ENCODE data around the gene ERMAP.
"Not testable (repeated sequence)": the region's sequence is repeated elsewhere in the genome, so short reads cannot be mapped to it uniquely, and the experiment has no call there.

The ERMAP gene

DNA sequence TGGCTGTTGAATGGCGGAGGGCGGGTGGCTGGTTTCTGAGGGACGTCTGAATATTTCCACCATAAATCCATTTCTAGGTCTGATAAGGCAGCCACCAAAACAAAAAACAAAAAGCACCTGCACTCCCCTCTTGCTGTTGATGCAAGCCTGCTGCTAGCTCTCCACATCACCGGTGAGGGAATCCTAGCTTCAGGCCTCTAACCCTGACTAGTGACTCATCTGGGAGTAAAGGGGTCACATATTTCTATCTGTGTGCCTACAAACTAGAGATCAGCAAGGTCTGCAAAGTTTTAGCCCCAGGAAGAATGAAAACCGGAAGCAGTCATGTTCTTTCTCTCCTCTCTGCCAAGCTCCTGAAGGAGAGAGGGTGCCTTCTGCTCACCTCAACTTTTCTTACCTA lies 10.3 kb upstream of the ERMAP start:
- no peak for DNase-seq (ENCODE audit: low read depth in 2 of 3, low spot score in 1 of 3)

DNA sequence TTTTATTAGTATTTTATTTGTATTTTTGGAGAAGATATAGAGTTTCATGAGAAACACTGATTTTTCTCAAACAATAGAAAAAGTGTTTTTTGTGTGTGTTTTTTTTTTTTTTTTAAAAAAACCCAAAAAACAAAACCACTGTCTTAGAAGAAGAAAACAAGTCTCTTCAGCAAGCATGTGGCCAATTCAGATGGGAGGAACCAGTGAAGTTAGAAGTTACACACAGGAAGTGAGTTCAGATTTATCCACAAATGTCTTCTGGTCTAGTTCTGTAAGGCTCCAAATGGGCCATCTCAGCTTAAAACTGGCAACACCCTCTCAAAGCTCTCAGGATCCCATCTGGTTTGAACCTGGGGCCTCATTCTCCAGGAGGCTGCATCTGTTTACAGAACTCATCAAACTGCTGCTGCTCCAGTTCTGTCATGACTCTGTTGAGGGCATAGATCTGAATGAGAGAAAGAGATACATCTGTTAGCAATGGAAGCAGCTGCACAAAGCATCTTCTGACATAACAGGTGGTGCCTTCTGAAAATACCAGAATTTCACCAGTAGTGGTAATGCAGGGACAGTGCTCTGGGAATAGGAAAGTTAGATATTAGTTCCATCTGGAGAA lies 9.8 kb upstream of the ERMAP start:
- DNase-seq (ENCODE audit: low read depth in 2 of 3, low spot score in 1 of 3), result no peak

DNA sequence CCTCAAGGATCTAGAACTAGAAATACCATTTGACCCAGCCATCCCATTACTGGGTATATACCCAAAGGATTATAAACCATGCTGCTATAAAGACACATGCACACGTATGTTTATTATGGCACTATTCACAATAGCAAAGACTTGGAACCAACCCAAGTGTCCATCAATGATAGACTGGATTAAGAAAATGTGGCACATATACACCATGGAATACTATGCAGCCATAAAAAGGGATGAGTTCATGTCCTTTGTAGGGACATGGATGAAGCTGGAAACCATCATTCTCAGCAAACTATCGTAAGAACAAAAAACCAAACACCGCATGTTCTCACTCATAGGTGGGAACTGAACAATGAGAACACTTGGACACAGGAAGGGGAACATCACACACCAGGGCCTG lies 2.1 kb upstream of the ERMAP start:
- not testable (repeated sequence) for DNase-seq (ENCODE audit: low read depth in 2 of 3, low spot score in 1 of 3)

DNA sequence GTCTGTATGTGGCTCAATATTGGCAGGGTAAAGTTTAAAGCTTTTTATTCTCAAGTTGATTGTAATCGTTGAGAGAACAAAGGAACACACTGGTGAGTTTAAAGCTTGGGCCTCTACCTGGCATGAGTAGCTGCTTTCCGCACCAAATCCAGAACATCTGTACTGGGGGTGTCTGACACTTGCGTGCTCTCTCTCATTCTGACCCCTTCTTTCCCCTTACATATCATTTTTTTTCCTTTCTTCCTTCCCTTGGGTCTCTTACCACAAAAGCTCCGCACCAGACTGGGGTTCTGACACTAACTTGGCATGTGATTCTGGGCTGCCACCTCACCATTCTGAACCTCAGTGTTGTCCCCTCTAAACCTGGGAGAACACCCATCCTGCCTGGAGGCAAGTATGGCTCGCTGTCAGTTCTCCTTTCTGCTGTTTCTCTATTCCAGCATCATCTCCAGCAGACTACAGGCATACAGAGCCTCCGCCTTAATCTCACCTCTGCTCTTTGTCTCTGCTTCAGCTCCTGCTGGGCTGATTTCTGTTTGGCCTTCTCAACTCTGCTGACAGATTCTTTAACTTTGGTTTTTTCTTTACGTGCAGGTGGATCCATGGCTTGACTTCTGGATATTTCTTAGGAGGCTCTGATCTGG lies 859 bp upstream of the ERMAP start:
- peak in 1 of 3 donors; percentile 6 for DNase-seq (ENCODE audit: low read depth in 2 of 3, low spot score in 1 of 3)

DNA sequence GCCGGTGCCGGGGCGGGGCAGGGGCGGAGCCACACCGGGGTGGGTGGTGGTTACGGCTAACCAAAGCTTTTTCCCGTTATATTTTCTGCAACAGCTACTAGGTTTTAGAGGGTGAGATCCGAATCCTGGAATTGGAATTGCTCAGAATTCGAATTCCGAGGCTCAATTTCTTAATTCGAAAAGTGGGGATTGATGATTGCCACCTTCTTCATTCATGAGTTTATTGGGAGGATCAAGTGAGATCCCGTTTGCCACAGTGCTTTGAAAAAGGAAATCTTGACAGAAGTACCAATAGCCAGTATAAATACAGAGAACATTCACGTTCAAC lies 482 bp downstream of the ERMAP start:
- no peak for DNase-seq (ENCODE audit: low read depth in 2 of 3, low spot score in 1 of 3)

DNA sequence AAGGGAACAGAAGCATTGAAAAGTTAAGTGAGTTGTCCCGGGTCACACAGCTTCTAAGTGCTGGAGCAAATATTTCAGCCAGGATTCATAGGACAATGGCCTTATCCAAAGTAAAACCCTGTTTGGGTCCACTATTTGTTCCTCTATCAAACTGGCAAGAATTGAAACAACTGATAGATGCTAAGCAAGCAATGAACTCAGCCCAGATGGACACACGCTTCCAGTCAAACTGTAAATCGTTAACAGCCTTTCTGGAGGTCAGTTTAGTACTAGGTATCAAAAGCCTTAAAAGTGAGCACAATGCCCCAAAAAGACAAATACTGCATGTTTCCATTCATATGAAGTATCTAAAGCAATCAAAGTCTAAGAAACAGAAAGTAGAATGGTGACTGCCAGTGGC lies 1.1 kb downstream of the ERMAP start:
- DNase-seq (ENCODE audit: low read depth in 2 of 3, low spot score in 1 of 3), result no peak

DNA sequence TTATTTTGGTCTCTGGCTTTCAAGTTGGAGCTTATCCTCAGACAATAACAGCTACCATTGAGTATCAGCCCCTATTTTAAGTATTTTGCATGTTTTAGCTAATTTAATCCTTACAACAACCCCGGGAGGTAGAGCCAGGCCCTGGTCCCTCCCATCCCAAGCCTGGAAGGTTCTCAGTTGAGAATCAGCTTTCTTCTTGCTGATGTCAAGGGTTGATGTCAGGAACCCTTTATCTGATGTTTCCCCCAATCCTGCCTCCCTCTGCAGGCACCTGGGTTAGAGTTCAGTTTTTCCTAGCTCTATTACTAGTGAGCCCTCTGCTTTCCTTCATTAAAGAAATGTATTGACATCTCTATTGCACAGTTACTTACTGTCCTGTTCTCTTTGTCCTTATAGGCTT lies 3.9 kb downstream of the ERMAP start:
- DNase-seq (ENCODE audit: low read depth in 2 of 3, low spot score in 1 of 3), result no peak

DNA sequence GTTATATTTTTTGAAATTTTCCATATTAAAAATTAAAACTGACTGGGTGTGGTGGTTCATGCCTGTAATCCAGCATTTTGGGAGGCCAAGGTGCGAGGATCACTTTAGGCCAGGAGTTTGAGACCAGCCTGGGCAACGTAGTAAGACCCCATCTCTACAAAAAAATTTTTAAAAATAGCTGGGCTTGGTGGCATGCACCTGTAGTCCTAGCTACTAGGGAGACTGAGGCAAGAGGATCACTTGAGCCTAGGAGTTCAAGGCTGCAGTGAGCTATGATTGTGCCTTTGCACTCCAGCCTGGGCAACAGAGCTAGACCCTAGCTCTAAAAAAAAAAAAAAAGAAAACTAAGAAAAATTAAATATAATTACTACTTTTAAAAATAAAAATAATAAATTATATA lies 4.8 kb downstream of the ERMAP start:
- DNase-seq (ENCODE audit: low read depth in 2 of 3, low spot score in 1 of 3), result no peak

DNA sequence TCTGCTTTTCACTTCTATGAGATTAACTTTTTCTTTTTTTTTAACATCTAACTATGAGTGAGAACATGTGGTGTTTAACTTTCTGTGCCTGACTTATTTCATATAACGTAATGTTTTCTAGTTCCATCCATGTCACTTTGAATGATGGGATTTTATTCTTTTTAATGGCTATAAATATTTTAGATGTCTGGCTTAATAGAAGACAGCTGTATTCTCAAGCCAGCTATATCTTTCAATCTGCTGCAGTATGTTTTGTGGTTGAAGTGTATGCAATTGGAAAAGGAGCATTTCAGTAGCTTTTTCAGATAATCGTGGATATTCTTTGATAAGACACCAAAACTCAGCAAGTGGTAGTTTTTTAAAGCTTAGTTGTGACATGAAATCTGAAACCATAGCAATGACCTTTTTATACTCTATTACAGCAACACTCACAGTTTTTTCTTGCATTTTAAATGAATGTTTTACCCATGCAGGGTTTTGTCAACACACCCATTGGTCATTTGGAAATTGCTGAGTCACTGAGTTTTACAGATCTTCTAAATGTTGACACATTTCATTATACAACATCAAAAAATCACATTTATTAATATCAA lies 6.0 kb downstream of the ERMAP start:
- no peak for DNase-seq (ENCODE audit: low read depth in 2 of 3, low spot score in 1 of 3)

DNA sequence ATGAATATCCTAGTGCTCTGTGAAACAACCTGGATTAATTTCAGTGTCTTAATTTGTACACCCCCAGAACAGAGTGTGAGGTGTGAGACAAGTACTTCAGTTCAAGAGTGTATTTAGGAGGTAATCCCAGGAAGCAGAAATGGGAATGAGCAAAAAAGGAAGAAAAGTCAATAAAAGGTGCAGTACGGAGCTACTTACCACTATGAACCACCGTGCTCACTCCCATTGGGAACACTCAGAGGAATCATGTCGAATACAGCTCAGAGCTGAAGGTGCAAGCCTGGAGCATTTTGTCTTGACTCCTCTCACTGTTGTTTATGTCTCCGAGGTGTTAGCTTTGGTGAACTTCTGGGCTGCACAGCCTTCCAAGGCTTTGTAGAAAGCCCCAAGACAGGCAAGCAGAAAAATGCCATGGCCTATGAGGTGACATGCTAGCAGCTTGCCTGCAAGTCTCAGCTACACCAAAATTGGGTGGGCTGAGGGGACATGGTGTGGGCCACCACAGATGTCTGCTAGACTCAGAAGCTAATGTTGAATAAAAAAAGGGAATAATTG lies 7.6 kb downstream of the ERMAP start:
- DNase-seq (ENCODE audit: low read depth in 2 of 3, low spot score in 1 of 3), result no peak

DNA sequence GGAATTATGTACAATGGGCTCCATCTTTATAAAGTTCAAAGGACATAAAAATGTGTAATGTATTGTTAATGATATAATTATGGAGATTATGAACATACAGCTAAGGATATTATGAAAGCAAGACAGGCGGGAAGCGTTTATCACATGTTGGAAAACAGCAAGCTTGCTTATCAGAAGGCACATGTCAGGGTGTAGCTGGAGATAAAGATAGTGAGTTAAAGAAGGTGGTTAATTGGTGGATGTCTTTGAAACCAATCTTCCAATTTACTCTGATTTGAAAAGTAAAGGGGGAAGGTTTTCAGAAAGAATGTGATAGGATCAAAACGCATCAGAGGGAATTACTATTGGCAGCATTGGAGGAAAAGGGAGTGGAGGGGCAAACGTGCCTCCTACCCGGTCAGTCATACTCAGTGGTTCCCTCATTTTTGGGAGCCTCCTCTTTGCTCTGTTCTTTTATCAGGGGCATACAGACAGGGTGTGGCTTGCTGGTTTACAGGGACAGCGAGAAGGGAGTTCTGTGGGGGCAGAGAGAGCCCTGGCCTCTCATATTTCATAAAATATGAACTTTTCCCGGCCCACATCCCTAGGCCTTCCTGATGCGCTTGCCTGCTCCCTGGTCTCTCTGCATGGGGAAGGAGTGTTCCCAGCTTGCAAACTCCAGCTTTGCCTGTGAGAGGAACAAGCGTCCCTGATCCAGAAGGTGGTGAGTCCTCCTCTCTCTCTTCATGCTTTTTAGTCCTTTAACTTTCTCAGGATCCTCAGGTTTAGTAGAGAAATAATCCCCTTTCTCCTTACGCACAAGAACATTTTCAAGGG lies 8.3 kb downstream of the ERMAP start:
- no peak for DNase-seq (ENCODE audit: low read depth in 2 of 3, low spot score in 1 of 3)

DNA sequence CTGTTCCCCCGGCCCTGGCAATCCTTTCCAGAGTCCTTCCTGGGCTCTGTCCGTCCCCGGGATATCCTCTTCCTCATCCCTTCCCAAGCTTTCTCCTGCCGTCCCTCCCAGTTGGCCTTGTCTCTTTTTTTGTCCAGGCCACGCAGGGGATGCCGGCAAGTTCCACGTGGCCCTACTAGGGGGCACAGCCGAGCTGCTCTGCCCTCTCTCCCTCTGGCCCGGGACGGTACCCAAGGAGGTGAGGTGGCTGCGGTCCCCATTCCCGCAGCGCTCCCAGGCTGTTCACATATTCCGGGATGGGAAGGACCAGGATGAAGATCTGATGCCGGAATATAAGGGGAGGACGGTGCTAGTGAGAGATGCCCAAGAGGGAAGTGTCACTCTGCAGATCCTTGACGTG lies 13.7 kb downstream of the ERMAP start:
- no peak for DNase-seq (ENCODE audit: low read depth in 2 of 3, low spot score in 1 of 3)

DNA sequence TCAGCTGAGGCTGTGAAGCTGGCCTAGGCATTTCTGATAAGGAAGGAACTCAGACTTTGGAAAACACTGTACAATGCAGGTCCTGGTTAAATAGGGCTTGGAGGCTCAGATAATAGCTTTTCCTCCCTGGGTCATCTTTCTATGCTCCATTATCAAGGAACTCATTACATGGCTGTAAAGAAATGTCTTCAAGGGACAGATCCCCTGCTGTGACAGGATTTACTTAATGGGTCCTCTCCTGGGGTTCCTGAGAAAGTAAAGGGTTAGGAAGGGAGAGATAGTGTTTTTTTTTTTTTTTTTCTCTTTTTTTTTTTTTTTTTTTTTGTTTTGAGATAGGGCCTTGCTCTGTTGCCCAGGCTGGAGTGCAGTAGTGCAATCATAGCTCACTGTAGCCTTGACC lies 14.4 kb downstream of the ERMAP start:
- no peak for DNase-seq (ENCODE audit: low read depth in 2 of 3, low spot score in 1 of 3)

DNA sequence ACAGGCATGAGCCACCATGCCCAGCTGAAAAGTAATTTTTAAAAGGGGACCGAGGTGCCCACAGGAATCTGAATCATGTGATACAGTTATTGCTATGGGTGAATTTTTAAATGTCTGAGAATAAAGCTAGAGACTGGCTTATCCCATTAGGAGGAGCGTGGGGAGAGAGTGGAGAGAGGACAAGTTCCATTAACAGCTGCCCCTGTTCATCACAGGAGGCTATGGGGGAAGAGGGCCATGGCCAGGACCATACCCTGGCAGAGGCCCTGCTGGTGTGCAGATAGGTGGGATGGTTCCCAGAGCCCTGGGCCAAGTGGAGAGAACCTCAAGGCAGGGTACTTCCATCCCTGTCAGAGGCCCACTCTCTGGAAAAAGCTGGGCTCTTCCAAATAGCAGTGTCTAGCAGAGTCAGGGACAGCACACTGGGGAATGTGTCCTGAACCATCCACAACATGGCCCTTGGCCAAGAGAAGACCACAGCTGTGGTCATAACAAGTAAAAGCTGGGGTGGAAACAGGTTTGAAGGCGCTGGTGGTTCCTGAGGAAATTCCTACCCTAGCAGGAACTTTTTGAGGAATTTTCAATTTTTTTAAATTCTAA lies 15.8 kb downstream of the ERMAP start:
- DNase-seq (ENCODE audit: low read depth in 2 of 3, low spot score in 1 of 3), result no peak

DNA sequence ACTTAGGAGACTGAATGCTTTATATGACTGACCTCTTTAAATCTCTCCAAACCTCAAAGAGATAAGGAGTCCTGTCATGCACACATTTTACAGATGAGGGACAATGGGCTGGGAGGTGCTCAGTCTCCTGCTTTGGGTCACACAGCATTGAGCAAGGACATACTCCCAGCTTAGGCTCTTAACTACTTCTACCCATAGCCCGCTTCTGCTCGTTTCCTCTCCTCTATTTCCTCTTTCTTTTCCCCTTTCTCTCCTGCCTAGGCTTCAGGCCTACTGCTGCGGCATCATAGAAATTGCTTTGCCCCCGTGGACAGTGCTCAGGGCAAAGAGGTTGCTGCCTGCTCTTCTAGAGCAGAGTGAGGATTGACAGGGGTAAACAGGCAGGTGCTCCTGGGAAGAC lies 17.1 kb downstream of the ERMAP start:
- no peak for DNase-seq (ENCODE audit: low read depth in 2 of 3, low spot score in 1 of 3)

DNA sequence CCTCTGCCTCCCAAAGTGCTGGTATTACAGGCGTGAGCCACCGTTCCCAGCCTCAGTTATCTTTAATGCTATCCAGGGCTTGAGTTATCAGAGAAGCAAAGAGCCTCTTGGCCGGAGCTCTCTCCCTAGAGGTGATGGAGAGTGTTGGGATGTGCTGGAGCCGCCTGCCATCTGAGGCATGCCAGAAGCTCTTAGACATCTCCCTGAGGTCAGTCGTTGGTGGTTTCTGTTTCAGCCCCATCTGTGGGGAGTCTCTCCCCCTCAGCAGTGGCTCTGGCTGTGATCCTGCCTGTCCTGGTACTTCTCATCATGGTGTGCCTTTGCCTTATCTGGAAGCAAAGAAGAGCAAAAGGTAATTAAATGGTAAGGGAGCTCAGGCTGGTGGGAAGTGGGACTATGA lies 17.9 kb downstream of the ERMAP start:
- no peak for DNase-seq (ENCODE audit: low read depth in 2 of 3, low spot score in 1 of 3)

DNA sequence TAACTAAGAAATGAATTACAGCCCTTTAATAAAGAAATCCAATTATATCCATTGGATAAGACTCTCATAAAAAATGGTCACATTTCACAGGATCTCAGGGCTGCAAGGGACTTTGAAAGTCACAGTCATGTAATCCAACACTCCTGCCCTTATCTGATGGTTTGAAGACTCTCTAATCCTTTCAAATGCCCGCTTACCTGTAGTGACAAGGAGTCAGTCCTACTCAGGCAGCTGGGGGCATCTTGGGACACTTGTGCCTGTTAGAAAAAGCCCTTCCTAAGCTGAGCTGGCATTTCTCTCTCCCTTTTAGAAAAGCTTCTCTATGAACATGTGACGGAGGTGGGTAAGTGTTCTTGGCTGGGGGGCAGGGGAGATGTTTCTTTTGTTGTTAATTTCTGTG lies 18.5 kb downstream of the ERMAP start:
- DNase-seq (ENCODE audit: low read depth in 2 of 3, low spot score in 1 of 3), result no peak

DNA sequence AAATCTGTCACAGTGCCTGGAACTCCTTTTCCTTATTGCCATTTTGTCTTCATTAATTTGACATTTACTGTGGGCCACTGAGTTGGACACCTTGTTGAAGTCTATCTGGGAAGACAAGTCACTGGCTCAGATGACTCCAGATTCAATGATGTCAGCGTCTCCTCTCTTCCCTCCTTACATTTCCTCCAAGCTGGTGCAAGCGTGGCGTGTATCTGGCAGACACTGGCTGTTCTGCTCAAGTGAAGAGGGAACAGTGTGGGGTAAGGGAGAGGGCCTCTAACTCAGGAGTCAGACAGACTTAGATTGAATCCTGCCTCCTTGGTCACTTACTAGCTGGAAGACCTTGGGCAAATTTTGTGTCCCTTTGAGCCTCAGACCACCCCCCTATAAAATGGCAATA lies 20.8 kb downstream of the ERMAP start:
- no peak for DNase-seq (ENCODE audit: low read depth in 2 of 3, low spot score in 1 of 3)

DNA sequence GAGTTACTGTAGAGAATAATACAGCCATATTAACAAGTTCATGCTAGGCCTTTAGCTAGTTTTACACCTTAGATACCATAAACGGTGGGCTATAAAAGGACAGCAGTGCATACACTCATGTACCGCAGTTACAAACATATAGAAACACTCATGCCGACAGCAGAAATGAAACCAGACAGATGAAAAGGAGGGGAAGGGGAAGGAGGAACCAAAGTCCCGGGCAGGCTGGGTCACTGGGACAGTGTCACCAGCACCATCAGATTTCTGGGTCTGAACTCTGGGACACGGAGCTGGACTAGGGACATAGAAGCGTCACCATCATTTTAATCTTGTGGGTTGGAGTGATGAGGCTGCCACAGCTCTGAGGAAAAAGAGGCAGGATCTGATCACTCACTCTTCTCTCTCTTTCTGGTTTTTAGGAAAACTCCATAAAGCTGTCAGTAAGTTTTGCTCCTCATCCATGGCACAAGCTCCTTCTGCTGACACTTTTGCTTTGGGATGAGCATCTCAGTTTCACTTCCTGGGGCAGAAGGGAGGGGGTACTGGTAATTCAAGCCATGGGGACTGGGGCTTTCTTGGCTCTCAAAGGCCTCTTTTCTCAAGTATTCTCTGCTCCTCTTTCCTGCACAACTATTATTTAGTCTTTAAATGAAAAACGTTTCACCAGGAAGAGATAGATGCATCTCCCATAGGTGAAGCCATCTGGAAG lies 21.7 kb downstream of the ERMAP start:
- DNase-seq (ENCODE audit: low read depth in 2 of 3, low spot score in 1 of 3), result no peak

DNA sequence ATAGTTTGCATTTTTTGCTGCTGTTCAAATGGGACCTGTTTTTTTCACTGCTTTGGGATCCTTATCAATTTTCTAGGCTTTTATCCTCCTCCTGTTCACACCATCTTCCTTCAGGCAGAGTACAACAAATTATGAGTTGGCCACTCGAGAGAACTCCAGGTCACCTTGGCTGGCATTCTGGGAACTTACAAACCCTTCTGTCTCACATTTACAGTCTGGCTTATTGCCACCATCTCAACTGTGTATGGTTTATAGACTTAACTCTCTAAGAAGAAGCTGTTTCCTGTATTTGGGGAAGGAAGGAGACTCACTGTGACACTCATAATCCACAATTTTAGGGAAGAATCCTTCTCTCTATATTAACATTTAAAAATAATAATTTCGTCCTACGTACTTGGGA lies 24.1 kb downstream of the ERMAP start:
- DNase-seq (ENCODE audit: low read depth in 2 of 3, low spot score in 1 of 3), result no peak
